A673 (cell line): ENCODE data around the gene ZNHIT1.
A peak's percentile ranks its signal among the peaks of the same experiment; 100 is the strongest.

Experiments
- EZH2 ChIP-seq: fragments of 200-600 bp; sonication (generic); IDR thresholded peaks from 2 replicates; pipeline ENCODE4 v1.6.1; 2017; ENCODE audit warnings: borderline replicate concordance, low read depth, mild to moderate bottlenecking, mixed read lengths, antibody characterized with exemption, low read length; ENCODE audit not compliant: poor library complexity, severe bottlenecking
- TF ChIP-seq, protein P1 (sequence below): fragments of 300-800, 200-600 bp; sonication (generic); conservative IDR thresholded peaks from 2 replicates; pipeline ENCODE4 v1.5.1; 2017; ENCODE audit warnings: low read depth, mild to moderate bottlenecking, antibody characterized with exemption, low read length, moderate library complexity, mixed read lengths

DNA sequence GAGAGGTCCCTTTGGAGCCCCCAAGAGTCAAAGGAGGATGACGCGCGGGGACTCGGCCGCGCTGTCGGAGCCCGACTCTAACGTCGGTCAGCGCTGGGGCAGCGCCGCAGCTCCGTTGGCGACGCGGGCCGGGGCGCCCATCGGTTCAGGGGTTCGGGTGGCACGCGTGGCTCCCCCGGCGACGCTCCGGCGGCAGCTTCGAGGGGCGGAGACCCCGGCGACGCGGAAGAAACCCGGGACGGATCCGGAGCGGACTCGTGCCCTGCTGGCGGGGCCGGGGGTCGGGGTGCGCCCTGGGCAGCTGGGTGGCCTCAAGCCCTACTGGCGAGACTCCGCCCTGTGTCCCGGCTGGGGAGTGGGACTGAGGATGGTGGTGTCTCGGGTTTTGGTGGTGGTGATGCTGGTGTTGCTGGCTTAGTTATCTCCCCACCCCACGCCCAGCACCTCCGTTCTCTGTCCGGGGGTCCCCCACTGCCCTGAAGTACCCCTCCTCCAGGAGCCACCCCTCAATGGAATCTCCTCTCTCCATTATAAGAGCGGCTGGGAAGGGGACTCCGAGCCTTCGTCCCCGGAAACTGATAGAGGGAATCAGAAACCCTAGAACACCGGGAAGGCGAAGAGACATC, 37.7 kb upstream of the ZNHIT1 start, which contains the start of gene NAT16:
- TF ChIP-seq, protein P1, sequence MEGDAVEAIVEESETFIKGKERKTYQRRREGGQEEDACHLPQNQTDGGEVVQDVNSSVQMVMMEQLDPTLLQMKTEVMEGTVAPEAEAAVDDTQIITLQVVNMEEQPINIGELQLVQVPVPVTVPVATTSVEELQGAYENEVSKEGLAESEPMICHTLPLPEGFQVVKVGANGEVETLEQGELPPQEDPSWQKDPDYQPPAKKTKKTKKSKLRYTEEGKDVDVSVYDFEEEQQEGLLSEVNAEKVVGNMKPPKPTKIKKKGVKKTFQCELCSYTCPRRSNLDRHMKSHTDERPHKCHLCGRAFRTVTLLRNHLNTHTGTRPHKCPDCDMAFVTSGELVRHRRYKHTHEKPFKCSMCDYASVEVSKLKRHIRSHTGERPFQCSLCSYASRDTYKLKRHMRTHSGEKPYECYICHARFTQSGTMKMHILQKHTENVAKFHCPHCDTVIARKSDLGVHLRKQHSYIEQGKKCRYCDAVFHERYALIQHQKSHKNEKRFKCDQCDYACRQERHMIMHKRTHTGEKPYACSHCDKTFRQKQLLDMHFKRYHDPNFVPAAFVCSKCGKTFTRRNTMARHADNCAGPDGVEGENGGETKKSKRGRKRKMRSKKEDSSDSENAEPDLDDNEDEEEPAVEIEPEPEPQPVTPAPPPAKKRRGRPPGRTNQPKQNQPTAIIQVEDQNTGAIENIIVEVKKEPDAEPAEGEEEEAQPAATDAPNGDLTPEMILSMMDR, result no peak
- peak; percentile 86 for TF ChIP-seq EZH2
